PFSK-1 (cell line): ENCODE results near the gene FICD.

Experiments used
- FOXP2 ChIP-seq: optimal IDR thresholded peaks from 2 replicates; pipeline ENCODE3; 2011; ENCODE audit warnings: borderline replicate concordance, control low read depth, inconsistent platforms; ENCODE audit not compliant: insufficient read depth; ENCODE audit errors: extremely low read length, extremely low read depth
- POLR2AphosphoS5 ChIP-seq: IDR thresholded peaks from 2 replicates; pipeline ENCODE4 v1.6.1; 2012; ENCODE audit warnings: low read depth, mild to moderate bottlenecking, control low read depth, low read length, moderate library complexity
- SIN3A ChIP-seq: IDR thresholded peaks from 2 replicates; pipeline ENCODE4 v1.6.1; 2012; ENCODE audit warnings: mild to moderate bottlenecking, low read length, moderate library complexity, borderline replicate concordance; ENCODE audit not compliant: insufficient read depth
- TAF1 ChIP-seq: IDR thresholded peaks from 2 replicates; pipeline ENCODE4 v1.6.1; 2012; ENCODE audit warnings: low read length, control low read depth, borderline replicate concordance; ENCODE audit not compliant: insufficient read depth
- TF ChIP-seq, protein P1 (sequence below), 2 experiments: IDR thresholded peaks; 2 replicates each; pipeline versions ENCODE4 v1.6.1 to v1.8.0; 2011 to 2012; ENCODE audit warnings: low read depth in 2 of 2, low read length in 2 of 2, control low read depth in 1 of 2, inconsistent platforms in 1 of 2, mild to moderate bottlenecking in 1 of 2, moderate library complexity in 1 of 2; ENCODE audit not compliant: insufficient read depth in 1 of 2

The FICD gene

DNA sequence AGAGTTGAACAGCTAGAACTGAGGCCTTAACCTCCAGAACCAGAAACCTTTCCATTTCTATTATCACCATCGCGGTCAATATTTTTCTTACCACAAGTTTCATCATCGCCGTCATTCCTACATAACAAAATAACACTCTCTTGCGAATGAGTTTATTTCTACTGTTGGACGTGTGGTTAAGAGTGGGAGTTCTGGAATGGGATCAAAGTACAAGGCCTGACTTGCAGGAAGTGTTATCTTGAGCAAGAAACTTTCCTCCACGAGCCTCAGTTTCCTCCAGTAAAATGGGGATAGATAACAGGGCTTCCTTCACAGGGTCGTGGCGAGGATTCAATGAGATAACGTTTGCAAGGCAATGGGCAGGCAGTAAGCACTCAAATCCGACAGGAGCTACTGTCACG is 45.2 kb downstream of the FICD start:
- TF ChIP-seq SIN3A (no peak), FOXP2 (no peak), TAF1 (no peak), POLR2AphosphoS5 (no peak)
- TF ChIP-seq, protein P1, sequence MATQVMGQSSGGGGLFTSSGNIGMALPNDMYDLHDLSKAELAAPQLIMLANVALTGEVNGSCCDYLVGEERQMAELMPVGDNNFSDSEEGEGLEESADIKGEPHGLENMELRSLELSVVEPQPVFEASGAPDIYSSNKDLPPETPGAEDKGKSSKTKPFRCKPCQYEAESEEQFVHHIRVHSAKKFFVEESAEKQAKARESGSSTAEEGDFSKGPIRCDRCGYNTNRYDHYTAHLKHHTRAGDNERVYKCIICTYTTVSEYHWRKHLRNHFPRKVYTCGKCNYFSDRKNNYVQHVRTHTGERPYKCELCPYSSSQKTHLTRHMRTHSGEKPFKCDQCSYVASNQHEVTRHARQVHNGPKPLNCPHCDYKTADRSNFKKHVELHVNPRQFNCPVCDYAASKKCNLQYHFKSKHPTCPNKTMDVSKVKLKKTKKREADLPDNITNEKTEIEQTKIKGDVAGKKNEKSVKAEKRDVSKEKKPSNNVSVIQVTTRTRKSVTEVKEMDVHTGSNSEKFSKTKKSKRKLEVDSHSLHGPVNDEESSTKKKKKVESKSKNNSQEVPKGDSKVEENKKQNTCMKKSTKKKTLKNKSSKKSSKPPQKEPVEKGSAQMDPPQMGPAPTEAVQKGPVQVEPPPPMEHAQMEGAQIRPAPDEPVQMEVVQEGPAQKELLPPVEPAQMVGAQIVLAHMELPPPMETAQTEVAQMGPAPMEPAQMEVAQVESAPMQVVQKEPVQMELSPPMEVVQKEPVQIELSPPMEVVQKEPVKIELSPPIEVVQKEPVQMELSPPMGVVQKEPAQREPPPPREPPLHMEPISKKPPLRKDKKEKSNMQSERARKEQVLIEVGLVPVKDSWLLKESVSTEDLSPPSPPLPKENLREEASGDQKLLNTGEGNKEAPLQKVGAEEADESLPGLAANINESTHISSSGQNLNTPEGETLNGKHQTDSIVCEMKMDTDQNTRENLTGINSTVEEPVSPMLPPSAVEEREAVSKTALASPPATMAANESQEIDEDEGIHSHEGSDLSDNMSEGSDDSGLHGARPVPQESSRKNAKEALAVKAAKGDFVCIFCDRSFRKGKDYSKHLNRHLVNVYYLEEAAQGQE (IDR thresholded peaks at IDR 0.05; ENCODE audit: insufficient read depth in 1 of 2, low read depth in 2 of 2, low read length in 2 of 2), result no peak

DNA sequence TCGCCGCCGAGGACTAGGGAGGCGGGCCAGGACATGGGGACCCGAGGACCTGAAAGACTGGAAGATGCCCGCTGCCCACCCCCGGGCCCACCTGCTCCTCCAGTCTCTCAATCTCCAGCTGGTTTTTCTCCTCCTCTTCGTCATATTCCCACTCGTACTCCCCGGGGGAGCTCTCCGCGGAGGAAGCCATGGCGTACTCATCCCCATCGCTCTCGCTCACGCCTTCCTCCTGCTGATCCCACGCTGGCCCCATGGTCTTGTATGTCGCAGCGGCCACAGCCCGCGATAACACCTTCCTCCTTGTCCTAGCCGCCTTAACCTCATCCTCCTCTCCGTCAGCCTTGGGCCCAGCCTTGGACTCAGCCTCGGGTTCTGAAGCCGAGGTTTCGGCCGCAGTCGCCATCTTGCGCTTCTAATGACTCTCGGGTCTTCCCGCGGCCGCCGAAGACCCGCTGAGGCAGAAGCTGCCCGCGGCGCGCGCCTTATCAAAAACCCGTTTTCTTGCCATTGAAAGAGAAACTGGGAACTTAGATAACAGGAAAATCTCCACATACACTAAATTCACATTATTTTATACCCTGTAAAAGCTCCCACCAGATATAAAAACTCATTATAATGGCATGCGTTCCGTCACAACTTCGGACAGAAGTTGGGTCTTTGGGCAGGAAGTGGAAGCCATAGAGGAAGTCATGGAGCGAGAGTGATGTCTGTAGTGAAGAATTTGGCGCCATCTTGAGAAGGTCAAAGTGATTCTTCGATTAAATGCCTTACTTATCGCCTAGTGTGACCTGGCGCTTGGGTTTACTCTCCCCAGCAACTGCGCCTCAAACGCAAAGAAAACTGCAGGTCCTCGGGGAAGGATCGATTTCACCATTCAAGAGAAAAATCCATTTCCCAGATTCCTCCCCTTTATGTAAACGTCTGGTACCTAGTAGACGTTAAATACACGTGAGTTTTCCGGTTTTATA is 46.0 kb downstream of the FICD start, which contains the start of gene SART3:
Gene SART3, minus strand, starts transcription at position 422 of the 968 bp plus-strand sequence. Its CDS starts 19 bp downstream, at position 403.
- peak; percentile 79 for TF ChIP-seq TAF1
- no peak for TF ChIP-seq FOXP2
- TF ChIP-seq POLR2AphosphoS5, result peak; percentile 73
- no peak for TF ChIP-seq SIN3A

DNA sequence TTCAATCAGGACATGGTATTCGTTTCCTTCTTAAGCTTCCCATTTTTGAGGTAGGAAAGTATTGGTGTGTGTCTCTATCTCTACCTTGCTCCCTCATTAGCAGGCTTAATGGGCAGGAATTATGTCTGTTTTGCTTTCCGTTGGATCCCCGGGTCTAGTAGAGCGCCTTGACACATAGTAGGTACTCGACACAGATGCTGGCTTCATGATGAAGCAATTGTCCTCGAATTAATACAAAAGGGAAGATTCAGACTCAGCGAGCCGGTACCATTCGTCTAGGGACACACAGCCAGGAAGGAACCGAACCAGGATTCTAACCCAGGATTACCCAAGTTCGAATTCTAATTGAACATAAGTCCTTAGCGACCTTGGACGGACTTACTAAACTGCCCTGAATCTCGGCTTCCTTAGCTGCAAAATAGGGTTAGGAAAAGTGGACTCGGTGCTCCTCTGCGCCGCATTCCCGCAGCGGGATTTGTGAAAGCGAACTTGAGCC is 46.8 kb downstream of the FICD start:
- no peak for TF ChIP-seq POLR2AphosphoS5
- TF ChIP-seq TAF1, result no peak
- TF ChIP-seq, protein P1 (IDR thresholded peaks at IDR 0.05; ENCODE audit: insufficient read depth in 1 of 2, low read depth in 2 of 2, low read length in 2 of 2), result no peak
- TF ChIP-seq FOXP2, result no peak
- TF ChIP-seq SIN3A, result no peak; the same call in 1 of the 2 replicates

DNA sequence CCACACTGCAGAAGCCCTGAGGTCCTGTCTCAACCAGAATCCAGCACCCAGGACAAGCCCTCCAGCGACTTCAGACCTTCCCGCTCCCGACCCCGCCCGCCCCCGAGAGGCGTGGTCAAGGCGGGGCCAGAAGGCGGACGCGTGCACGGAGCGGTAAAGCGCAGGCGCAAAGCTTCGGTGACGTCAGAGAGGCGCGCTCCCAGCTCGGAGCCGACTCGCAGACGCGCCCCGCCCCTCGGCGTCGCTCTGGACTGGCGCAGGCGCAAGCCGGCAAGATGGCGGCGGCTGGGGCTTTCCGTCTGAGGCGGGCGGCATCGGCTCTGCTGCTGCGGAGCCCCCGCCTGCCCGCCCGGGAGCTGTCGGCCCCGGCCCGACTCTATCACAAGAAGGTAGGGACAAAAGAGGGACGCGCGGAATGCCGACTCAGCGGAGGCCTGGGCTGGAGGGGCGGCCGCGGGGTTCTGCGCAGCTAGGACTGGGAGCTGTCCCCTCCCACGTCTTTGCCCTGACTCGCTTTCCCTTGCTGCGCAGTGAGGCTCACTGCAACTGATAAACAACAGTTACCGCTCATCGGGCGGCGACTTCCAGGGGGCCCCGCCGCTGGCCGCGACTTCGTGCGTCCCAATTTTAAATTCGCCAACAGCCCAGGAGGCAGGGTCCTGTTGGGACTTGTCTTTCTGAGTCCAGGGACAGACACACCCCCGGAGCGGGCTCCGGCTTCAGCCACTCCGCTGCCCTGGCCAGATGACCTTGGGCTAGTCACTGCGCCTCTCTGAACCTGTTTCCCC is 47.5 kb downstream of the FICD start, which contains the start of gene ISCU:
Gene ISCU, plus strand, starts transcription at position 249 of the 788 bp plus-strand sequence. Its CDS starts 27 bp downstream, at position 276.
- TF ChIP-seq FOXP2 (peak; percentile 70), TAF1 (peak; percentile 63; the same call in 1 of the 2 replicates), POLR2AphosphoS5 (peak; percentile 77)
- TF ChIP-seq, protein P1 (IDR thresholded peaks at IDR 0.05; ENCODE audit: insufficient read depth in 1 of 2, low read depth in 2 of 2, low read length in 2 of 2), result no peak
